ENCODE measurements around the gene BLNK.

BLNK gene

GRCh38 chr10:96225119-96225518 lies 46.2 kb downstream of the BLNK start:
- DNase-seq (ENCODE audit: extremely low spot score) = no peak
- TF ChIP-seq ELF4 (IDR thresholded peaks at IDR 0.05) (no peak), FOXA1 (IDR thresholded peaks at IDR 0.05) (no peak), FOXM1 (IDR thresholded peaks at IDR 0.05; ENCODE audit: borderline replicate concordance) (no peak), L3MBTL2 (conservative IDR thresholded peaks at IDR 0.05) (no peak), SUZ12 (IDR thresholded peaks at IDR 0.05) (no peak), ARNT (IDR thresholded peaks at IDR 0.05) (no peak), SP1 (IDR thresholded peaks at IDR 0.05) (no peak), TARDBP (IDR thresholded peaks at IDR 0.05) (no peak), LEF1 (IDR thresholded peaks at IDR 0.05; ENCODE audit: borderline replicate concordance) (no peak)
- TF ChIP-seq, protein P1, sequence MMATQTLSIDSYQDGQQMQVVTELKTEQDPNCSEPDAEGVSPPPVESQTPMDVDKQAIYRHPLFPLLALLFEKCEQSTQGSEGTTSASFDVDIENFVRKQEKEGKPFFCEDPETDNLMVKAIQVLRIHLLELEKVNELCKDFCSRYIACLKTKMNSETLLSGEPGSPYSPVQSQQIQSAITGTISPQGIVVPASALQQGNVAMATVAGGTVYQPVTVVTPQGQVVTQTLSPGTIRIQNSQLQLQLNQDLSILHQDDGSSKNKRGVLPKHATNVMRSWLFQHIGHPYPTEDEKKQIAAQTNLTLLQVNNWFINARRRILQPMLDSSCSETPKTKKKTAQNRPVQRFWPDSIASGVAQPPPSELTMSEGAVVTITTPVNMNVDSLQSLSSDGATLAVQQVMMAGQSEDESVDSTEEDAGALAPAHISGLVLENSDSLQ (IDR thresholded peaks at IDR 0.05) = no peak
- POLR2A ChIA-PET = no interaction called here
- CTCF ChIA-PET = no interaction called here

DNA sequence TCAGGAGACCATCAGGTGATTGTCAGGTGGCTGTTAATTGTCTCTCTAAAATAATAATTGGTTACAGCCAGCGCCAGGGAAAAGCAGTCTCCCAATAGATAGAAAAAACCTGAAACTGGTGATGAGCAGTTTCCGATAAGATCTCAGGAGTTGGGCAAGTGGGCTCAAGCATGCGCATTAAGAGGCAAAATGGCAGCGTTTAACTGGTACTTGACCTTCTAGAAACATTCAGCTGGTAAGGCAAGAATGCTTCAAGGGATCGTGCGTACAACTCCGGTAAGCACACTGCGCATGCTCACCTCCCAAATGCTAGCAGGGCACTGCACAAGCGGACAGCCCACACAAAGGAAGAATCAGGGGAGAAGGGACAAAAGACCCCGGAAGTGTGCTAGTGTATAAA lies 48.5 kb downstream of the BLNK start:
- DNase-seq (ENCODE audit: extremely low spot score) = no peak
- ChIA-PET CTCF (no interaction called here), POLR2A (no interaction called here)
- TF ChIP-seq L3MBTL2 (conservative IDR thresholded peaks at IDR 0.05) = no peak
- no peak for TF ChIP-seq NFRKB (IDR thresholded peaks at IDR 0.05)
- no peak for TF ChIP-seq LEF1 (IDR thresholded peaks at IDR 0.05; ENCODE audit: borderline replicate concordance)
- no peak for TF ChIP-seq BHLHE40 (IDR thresholded peaks at IDR 0.05; ENCODE audit: borderline replicate concordance)
- TF ChIP-seq ARNT (IDR thresholded peaks at IDR 0.05) = no peak
- no peak for TF ChIP-seq HDGF (IDR thresholded peaks at IDR 0.05; ENCODE audit: borderline replicate concordance)
- no peak for TF ChIP-seq FOXM1 (IDR thresholded peaks at IDR 0.05; ENCODE audit: borderline replicate concordance)
- no peak for TF ChIP-seq ELF4 (IDR thresholded peaks at IDR 0.05)
- TF ChIP-seq CTBP1 (IDR thresholded peaks at IDR 0.05; ENCODE audit: borderline replicate concordance) = no peak
- TF ChIP-seq FOXA1 (IDR thresholded peaks at IDR 0.05) = no peak
- TF ChIP-seq SUZ12 (IDR thresholded peaks at IDR 0.05) = no peak
- TF ChIP-seq, protein P1 (IDR thresholded peaks at IDR 0.05) = no peak
- no peak for TF ChIP-seq SP1 (IDR thresholded peaks at IDR 0.05)
- TF ChIP-seq TARDBP (IDR thresholded peaks at IDR 0.05) = no peak
- no peak for TF ChIP-seq FOXK2 (IDR thresholded peaks at IDR 0.05)
- no peak for TF ChIP-seq ZNF384 (IDR thresholded peaks at IDR 0.05)

GRCh38 chr10:96222441-96222840 lies 48.9 kb downstream of the BLNK start:
- no peak for DNase-seq (ENCODE audit: extremely low spot score)
- TF ChIP-seq ARNT (IDR thresholded peaks at IDR 0.05) (no peak), ZNF384 (IDR thresholded peaks at IDR 0.05) (no peak), HDGF (IDR thresholded peaks at IDR 0.05; ENCODE audit: borderline replicate concordance) (no peak)
- TF ChIP-seq, protein P1 (IDR thresholded peaks at IDR 0.05) = no peak
- ChIA-PET POLR2A (no interaction called here), CTCF (no interaction called here)

DNA sequence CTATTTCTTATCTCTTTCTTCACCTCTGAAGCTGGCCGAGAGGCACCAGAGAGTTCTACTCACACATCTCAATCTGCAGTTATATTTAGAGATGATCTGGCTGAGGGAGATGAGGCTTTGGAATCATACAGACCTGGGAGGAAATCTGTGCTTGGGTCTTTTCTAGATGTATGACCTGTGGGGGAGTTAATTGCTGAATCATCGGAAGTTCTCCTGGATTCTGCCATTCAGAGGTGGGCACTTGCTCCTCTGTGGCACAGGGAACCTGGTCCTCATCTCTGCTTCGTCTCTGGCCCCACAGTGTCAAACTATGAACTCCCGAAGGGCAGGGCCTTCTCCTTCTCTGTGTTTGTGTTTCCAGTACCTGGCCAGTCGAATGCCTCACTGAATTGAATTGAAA lies 52.5 kb downstream of the BLNK start:
- POLR2A ChIA-PET = no interaction called here
- TF ChIP-seq CTBP1 (IDR thresholded peaks at IDR 0.05; ENCODE audit: borderline replicate concordance) = no peak
- no peak for TF ChIP-seq SP1 (IDR thresholded peaks at IDR 0.05)
- TF ChIP-seq FOXA1 (IDR thresholded peaks at IDR 0.05) = no peak
- no peak for TF ChIP-seq NFRKB (IDR thresholded peaks at IDR 0.05)
- TF ChIP-seq FOXM1 (IDR thresholded peaks at IDR 0.05; ENCODE audit: borderline replicate concordance) = no peak
- TF ChIP-seq HDGF (IDR thresholded peaks at IDR 0.05; ENCODE audit: borderline replicate concordance) = no peak
- TF ChIP-seq L3MBTL2 (conservative IDR thresholded peaks at IDR 0.05) = no peak
- TF ChIP-seq ARNT (IDR thresholded peaks at IDR 0.05) = no peak

GRCh38 chr10:96217711-96218110 lies 53.7 kb downstream of the BLNK start:
- TF ChIP-seq SP1 (IDR thresholded peaks at IDR 0.05) = no peak
- TF ChIP-seq CTBP1 (IDR thresholded peaks at IDR 0.05; ENCODE audit: borderline replicate concordance) = no peak
- no peak for TF ChIP-seq ELF4 (IDR thresholded peaks at IDR 0.05)
- TF ChIP-seq NFRKB (IDR thresholded peaks at IDR 0.05) = no peak
- no peak for TF ChIP-seq ARNT (IDR thresholded peaks at IDR 0.05)
- TF ChIP-seq ZNF384 (IDR thresholded peaks at IDR 0.05) = no peak
- no peak for TF ChIP-seq TARDBP (IDR thresholded peaks at IDR 0.05)
- no peak for TF ChIP-seq BHLHE40 (IDR thresholded peaks at IDR 0.05; ENCODE audit: borderline replicate concordance)
- no peak for TF ChIP-seq FOXA1 (IDR thresholded peaks at IDR 0.05)
- TF ChIP-seq L3MBTL2 (conservative IDR thresholded peaks at IDR 0.05) = no peak
- no peak for TF ChIP-seq FOXM1 (IDR thresholded peaks at IDR 0.05; ENCODE audit: borderline replicate concordance)
- TF ChIP-seq SUZ12 (IDR thresholded peaks at IDR 0.05) = no peak
- TF ChIP-seq LEF1 (IDR thresholded peaks at IDR 0.05; ENCODE audit: borderline replicate concordance) = no peak
- TF ChIP-seq FOXK2 (IDR thresholded peaks at IDR 0.05) = no peak
- no peak for TF ChIP-seq HDGF (IDR thresholded peaks at IDR 0.05; ENCODE audit: borderline replicate concordance)
- CTCF ChIA-PET = no interaction called here
- no peak for DNase-seq (ENCODE audit: extremely low spot score)
- POLR2A ChIA-PET = no interaction called here

More for the DNA sequence above, 52.5 kb downstream of the BLNK start:
- CTCF ChIA-PET = interaction anchor here (0.9 kb wide), 1 partner anchor 10 kb away, joined by 3 read pairs; no protein-coding TSS in a partner anchor
- DNase-seq (ENCODE audit: extremely low spot score) = no peak

DNA sequence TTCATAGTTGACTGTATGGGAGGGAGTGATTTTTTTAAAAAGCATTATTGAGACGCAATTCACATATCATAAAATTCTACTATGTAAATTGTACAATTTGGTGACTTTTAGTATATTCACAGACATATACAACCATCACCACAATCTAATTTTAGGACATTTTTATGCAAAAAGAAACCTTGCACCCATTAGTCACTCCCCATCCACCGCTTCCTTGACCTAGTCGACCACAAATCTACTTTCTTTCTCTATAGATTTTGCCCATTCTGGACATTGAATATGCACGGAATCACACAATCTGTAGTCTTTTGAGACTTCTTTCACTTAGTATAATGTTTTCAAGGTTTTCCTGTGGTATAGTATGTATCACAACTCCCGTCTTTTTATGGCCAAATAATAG lies 54.6 kb downstream of the BLNK start:
- ChIA-PET CTCF (no interaction called here), POLR2A (no interaction called here)
- no peak for TF ChIP-seq FOXM1 (IDR thresholded peaks at IDR 0.05; ENCODE audit: borderline replicate concordance)
- TF ChIP-seq, protein P1 (IDR thresholded peaks at IDR 0.05) = no peak
- TF ChIP-seq L3MBTL2 (conservative IDR thresholded peaks at IDR 0.05) = no peak
- no peak for DNase-seq (ENCODE audit: extremely low spot score)
